Stimulated activated CD4-positive, alpha-beta T cell treated with anti-CD3 and anti-CD28 coated beads, Interleukin-2, amount 100 ng/mL, for 4 hours (primary cell): ENCODE measurements around the gene AK8.
"Not testable (repeated sequence)": the region's sequence is repeated elsewhere in the genome, so short reads cannot be mapped to it uniquely, and the experiment has no call there.

Experiments
- DNase-seq: peaks from one replicate; pipeline ENCODE4 v3.0.0-alpha.2; 2020; ENCODE audit warnings: low read depth

The AK8 gene

GRCh38 chr9:132797861-132798659, 80.0 kb downstream of the AK8 start:
- DNase-seq: no peak

- DNase-seq: no peak
These were observed 82.4 kb downstream of the AK8 start for GRCh38 chr9:132795511-132796303.

GRCh38 chr9:132794730-132795380, 83.2 kb downstream of the AK8 start:
- DNase-seq: no peak

- no peak for DNase-seq
These were observed 84.2 kb downstream of the AK8 start for GRCh38 chr9:132793606-132794580.

- no peak for DNase-seq
These were observed 85.5 kb downstream of the AK8 start for GRCh38 chr9:132792547-132792946.

GRCh38 chr9:132791699-132792240, 86.3 kb downstream of the AK8 start:
- DNase-seq: no peak

GRCh38 chr9:132789719-132790118, 88.4 kb downstream of the AK8 start:
- DNase-seq: no peak

- no peak for DNase-seq
These were observed 89.7 kb downstream of the AK8 start for GRCh38 chr9:132788378-132788777.

GRCh38 chr9:132787748-132788159, 90.3 kb downstream of the AK8 start:
- no peak for DNase-seq

GRCh38 chr9:132784286-132784830, 93.7 kb downstream of the AK8 start:
- DNase-seq: no peak

- DNase-seq: no peak
These were observed 95.1 kb downstream of the AK8 start for GRCh38 chr9:132783006-132783405.

- DNase-seq: no peak
These were observed 96.0 kb downstream of the AK8 start for GRCh38 chr9:132782037-132782436.

- DNase-seq: no peak
These were observed 97.7 kb downstream of the AK8 start for GRCh38 chr9:132780230-132781007.

GRCh38 chr9:132776891-132777290, 101.2 kb downstream of the AK8 start:
- DNase-seq: no peak

- no peak for DNase-seq
These were observed 101.8 kb downstream of the AK8 start for GRCh38 chr9:132776268-132776667.

- DNase-seq: no peak
These were observed 102.4 kb downstream of the AK8 start for GRCh38 chr9:132775720-132776119.

GRCh38 chr9:132774886-132775285, 103.2 kb downstream of the AK8 start:
- DNase-seq: no peak

GRCh38 chr9:132773764-132774339, 104.2 kb downstream of the AK8 start:
- no peak for DNase-seq

- DNase-seq: no peak
These were observed 105.0 kb downstream of the AK8 start for GRCh38 chr9:132773093-132773492.

GRCh38 chr9:132771752-132772151, 106.3 kb downstream of the AK8 start:
- not testable (repeated sequence) for DNase-seq
